ENCODE measurements around the gene TTC3. TPM values are rescaled to one million over a fixed set of nuclear protein-coding genes. Genes with fewer than 3 reads are reported as not detected.
"Not testable (repeated sequence)": the region's sequence is repeated elsewhere in the genome, so short reads cannot be mapped to it uniquely, and the experiment has no call there.

TTC3 gene
- total RNA-seq, 1 donor from 2014 or later, result 302 TPM

- DNase-seq (ENCODE audit: low read depth), result no peak
Observed at GRCh38 chr21:37095821-37096220, 22.8 kb downstream of the TTC3 start.

GRCh38 chr21:37098751-37099150 is 25.7 kb downstream of the TTC3 start:
- no peak for DNase-seq (ENCODE audit: low read depth)

- DNase-seq (ENCODE audit: low read depth), result no peak
Observed at GRCh38 chr21:37100316-37100715, 27.3 kb downstream of the TTC3 start.

GRCh38 chr21:37101384-37101783 is 28.3 kb downstream of the TTC3 start:
- no peak for DNase-seq (ENCODE audit: low read depth)

- DNase-seq (ENCODE audit: low read depth), result peak; percentile 68
Observed at GRCh38 chr21:37102746-37103145, 29.7 kb downstream of the TTC3 start.

GRCh38 chr21:37106998-37107397 is 33.9 kb downstream of the TTC3 start:
- no peak for DNase-seq (ENCODE audit: low read depth)

GRCh38 chr21:37111029-37111428 is 38.0 kb downstream of the TTC3 start:
- not testable (repeated sequence) for DNase-seq (ENCODE audit: low read depth)

GRCh38 chr21:37114301-37114700 is 41.2 kb downstream of the TTC3 start:
- DNase-seq (ENCODE audit: low read depth), result not testable (repeated sequence)

- DNase-seq (ENCODE audit: low read depth), result not testable (repeated sequence)
Observed at GRCh38 chr21:37116459-37116858, 43.4 kb downstream of the TTC3 start.

- DNase-seq (ENCODE audit: low read depth), result no peak
Observed at GRCh38 chr21:37117204-37117603, 44.1 kb downstream of the TTC3 start.

GRCh38 chr21:37118187-37118826 is 45.3 kb downstream of the TTC3 start:
- peak; percentile 30 for DNase-seq (ENCODE audit: low read depth)

GRCh38 chr21:37119421-37120218 is 46.6 kb downstream of the TTC3 start:
- DNase-seq (ENCODE audit: low read depth), result no peak

- DNase-seq (ENCODE audit: low read depth), result no peak
Observed at GRCh38 chr21:37128076-37128475, 55.0 kb downstream of the TTC3 start.

GRCh38 chr21:37130971-37131370 is 57.9 kb downstream of the TTC3 start:
- peak; percentile 45 for DNase-seq (ENCODE audit: low read depth)

- no peak for DNase-seq (ENCODE audit: low read depth)
Observed at GRCh38 chr21:37136261-37136660, 63.2 kb downstream of the TTC3 start.

GRCh38 chr21:37136744-37137143 is 63.7 kb downstream of the TTC3 start:
- no peak for DNase-seq (ENCODE audit: low read depth)

- no peak for DNase-seq (ENCODE audit: low read depth)
Observed at GRCh38 chr21:37139154-37139553, 66.1 kb downstream of the TTC3 start.

GRCh38 chr21:37139902-37140301 is 66.8 kb downstream of the TTC3 start:
- no peak for DNase-seq (ENCODE audit: low read depth)

GRCh38 chr21:37143392-37143791 is 70.3 kb downstream of the TTC3 start:
- not testable (repeated sequence) for DNase-seq (ENCODE audit: low read depth)

GRCh38 chr21:37145635-37146111 is 72.6 kb downstream of the TTC3 start:
- peak; percentile 43 for DNase-seq (ENCODE audit: low read depth)

GRCh38 chr21:37146320-37147235 is 73.5 kb downstream of the TTC3 start:
- DNase-seq (ENCODE audit: low read depth), result no peak

GRCh38 chr21:37149411-37149810 is 76.4 kb downstream of the TTC3 start:
- no peak for DNase-seq (ENCODE audit: low read depth)
